Naive thymus-derived CD8-positive, alpha-beta T cell (primary cell): ENCODE results near the gene LYSMD4. TPM values are rescaled to one million over a fixed set of nuclear protein-coding genes. Genes with fewer than 3 reads are reported as not detected.
A peak's percentile ranks its signal among the peaks of the same experiment; 100 is the strongest.
"Not testable (repeated sequence)": the region's sequence is repeated elsewhere in the genome, so short reads cannot be mapped to it uniquely, and the experiment has no call there.

Experiments
- ATAC-seq, 2 donors: fragments of 150-1000 bp; cut with Tn5 transposase in 1 of 2; sonication (Bioruptor Pico), chemical (Tn5 transposase) in 1 of 2; 1 replicate in 1 of 2; 2 replicates in 1 of 2; pipeline ENCODE4 v1.10.0; 2021; ENCODE audit warnings: mild to moderate bottlenecking in 2 of 2, moderate library complexity in 2 of 2
- POLR2A ChIA-PET: fragments of 350-600 bp; sonication (Branson Sonifier 250); formaldehyde crosslinking; loops from one replicate; lab custom pipeline; 2021; ENCODE audit warnings: antibody characterized with exemption; lab: Charles Lee
- DNase-seq, 10 donors: peaks; one replicate each; pipeline versions ENCODE4 v3.0.0 to v3.0.0-alpha.2; 2020 to 2022
- H3K27ac Mint-ChIP-seq, 10 donors: one replicate each; pipeline ENCODE4 v1.8.0; 2020 to 2022; ENCODE audit warnings: mild to moderate bottlenecking in 10 of 10, mixed read lengths in 10 of 10, moderate library complexity in 4 of 10, inconsistent platforms in 1 of 10
- H3K27me3 Mint-ChIP-seq, 5 donors: one replicate each; pipeline ENCODE4 v1.8.0; 2021 to 2022; ENCODE audit warnings: mixed read lengths in 5 of 5
- H3K36me3 Mint-ChIP-seq, 3 donors: one replicate each; pipeline ENCODE4 v1.8.0; 2020 to 2022; ENCODE audit warnings: mixed read lengths in 3 of 3, mild to moderate bottlenecking in 2 of 3, inconsistent platforms in 1 of 3
- H3K4me1 Mint-ChIP-seq, 4 donors: one replicate each; pipeline ENCODE4 v1.8.0; 2021 to 2022; ENCODE audit warnings: mixed read lengths in 4 of 4
- H3K4me3 Mint-ChIP-seq, 10 donors: one replicate each; pipeline ENCODE4 v1.8.0; 2020 to 2022; ENCODE audit warnings: mild to moderate bottlenecking in 10 of 10, mixed read lengths in 10 of 10, moderate library complexity in 6 of 10, inconsistent platforms in 1 of 10
- H3K9me3 Mint-ChIP-seq, 9 donors: one replicate each; pipeline ENCODE4 v1.8.0; 2020 to 2022; ENCODE audit warnings: mixed read lengths in 9 of 9, mild to moderate bottlenecking in 3 of 9, inconsistent platforms in 1 of 9, moderate library complexity in 1 of 9
- polyA plus RNA-seq, 3 donors: library from polyadenylated mRNA; unstranded; fragments of 300-500 nt; fragmentation: Illumina TruSeq; gene quantifications; one replicate each; pipeline ENCODE4 v1.2.3, GENCODE V29; 2021
- total RNA-seq, 8 experiments: library from RNA in 2 of 8; stranded (reverse) in 2 of 8; gene quantifications; one replicate each; pipeline ENCODE4 v1.2.3 and lab custom pipeline; 2021 to 2026

The LYSMD4 gene
- total RNA-seq (10 to 100 TPM; 14.5 to 17.4 TPM), polyA plus RNA-seq (1 to 10 TPM; 2.4 to 5.2 (median 3.8) TPM), total RNA-seq (lab: John Stamatoyannopoulos, UW) (14.5 to 37.8 (median 19.2) reads per million in 6 experiments)

DNA sequence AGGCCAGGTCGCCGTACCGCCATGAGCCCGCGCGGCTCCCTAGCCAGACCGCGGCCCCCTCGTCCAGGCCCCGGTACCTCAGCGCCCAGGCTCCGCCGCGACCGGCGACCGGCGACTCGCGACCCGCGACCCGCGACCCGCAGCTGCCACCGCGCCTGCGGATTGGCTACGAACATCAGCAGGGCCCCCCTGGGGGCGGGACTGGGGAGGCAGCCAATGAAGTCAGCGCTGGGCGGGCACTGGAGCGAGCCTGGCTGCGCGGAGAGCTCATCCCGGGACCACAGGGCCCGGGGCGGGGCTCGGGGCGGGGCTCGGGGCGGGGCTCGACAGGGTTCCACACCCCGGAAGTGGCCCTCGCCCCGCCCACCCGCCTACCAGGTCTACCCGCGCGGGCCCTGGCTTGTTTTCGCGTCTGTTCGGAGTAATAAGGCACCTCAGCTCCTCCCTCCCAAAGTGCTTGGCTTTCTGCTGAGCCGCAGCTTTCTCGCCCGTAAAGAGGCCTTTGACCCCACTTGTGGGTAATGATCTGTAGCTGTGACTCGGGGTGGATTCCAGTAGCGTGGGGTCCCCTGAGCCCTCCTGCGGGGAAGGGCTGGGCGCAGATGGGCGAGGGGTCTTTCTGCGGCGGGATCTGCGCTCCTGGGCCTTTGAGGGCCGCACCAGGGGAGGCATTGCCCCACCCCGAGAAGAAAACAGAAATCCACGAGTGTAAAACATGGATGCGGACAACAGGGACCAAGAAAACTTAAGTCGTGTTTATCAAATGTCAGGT is at the start of gene LYSMD4:
Gene LYSMD4 (minus strand): TSS at position 170 of the 772 bp plus-strand sequence. CDS start 1,438 bp downstream, outside the sequence.
- peaks cover 0 to 3% (median 0%) of the 10 kb centered on the region in 3 donors for H3K36me3 Mint-ChIP-seq
- ATAC-seq (peak; percentile 97 to 98), DNase-seq (peak; percentile 92 to 100 (median 97))
- H3K27ac Mint-ChIP-seq = peak within 1 kb of the TSS; percentile 89 to 97 (median 94)
- H3K4me1 Mint-ChIP-seq = peaks cover 7 to 23% (median 21%) of the 10 kb centered on the region in 4 donors
- H3K9me3 Mint-ChIP-seq = no peaks in the 10 kb centered on the region
- peak within 1 kb of the TSS; percentile 80 to 93 (median 88) for H3K4me3 Mint-ChIP-seq
- no peaks in the 10 kb centered on the region for H3K27me3 Mint-ChIP-seq
- POLR2A ChIA-PET = interaction anchor here (0.8 to 1.9 kb wide), 14 partner anchors 9 to 617 kb away, joined by 3 to 16 read pairs (median 4); partner anchors contain the start of genes LRRC28 and MEF2A

- POLR2A ChIA-PET, DNase-seq, H3K9me3 Mint-ChIP-seq, H3K4me1 Mint-ChIP-seq, H3K27ac Mint-ChIP-seq, H3K27me3 Mint-ChIP-seq, H3K4me3 Mint-ChIP-seq, H3K36me3 Mint-ChIP-seq, ATAC-seq: not testable (repeated sequence)
Measured at GRCh38 chr15:99782029-99782428, 48.8 kb upstream of the LYSMD4 start.

GRCh38 chr15:99777144-99777543 is 43.9 kb upstream of the LYSMD4 start:
- H3K9me3 Mint-ChIP-seq = peaks cover 0 to 8% (median 0%) of the 10 kb centered on the region in 9 donors
- H3K4me3 Mint-ChIP-seq = no peak overlapping the region
- no peak overlapping the region for H3K27ac Mint-ChIP-seq
- no peak for ATAC-seq
- POLR2A ChIA-PET = no interaction called here
- peaks cover 0 to 9% (median 2%) of the 10 kb centered on the region in 3 donors for H3K36me3 Mint-ChIP-seq
- H3K4me1 Mint-ChIP-seq = peaks cover 0 to 1% (median 0%) of the 10 kb centered on the region in 4 donors
- peaks cover 0 to 4% (median 0%) of the 10 kb centered on the region in 5 donors for H3K27me3 Mint-ChIP-seq
- no peak for DNase-seq

- Mint-ChIP-seq H3K36me3 (no peaks in the 10 kb centered on the region), H3K27me3 (peaks cover 0 to 2% (median 1%) of the 10 kb centered on the region in 5 donors), H3K4me3 (no peak overlapping the region), H3K27ac (no peak overlapping the region), H3K4me1 (peaks cover 0 to 2% (median 0%) of the 10 kb centered on the region in 4 donors), H3K9me3 (no peaks in the 10 kb centered on the region)
- POLR2A ChIA-PET = no interaction called here
- DNase-seq = no peak
- no peak for ATAC-seq
Measured at GRCh38 chr15:99764522-99764921, 31.3 kb upstream of the LYSMD4 start.

GRCh38 chr15:99763827-99764226 is 30.6 kb upstream of the LYSMD4 start:
- DNase-seq = no peak
- Mint-ChIP-seq H3K9me3 (no peaks in the 10 kb centered on the region), H3K27me3 (peaks cover 0 to 2% (median 1%) of the 10 kb centered on the region in 5 donors), H3K36me3 (no peaks in the 10 kb centered on the region), H3K27ac (no peak overlapping the region), H3K4me3 (no peak overlapping the region), H3K4me1 (peaks cover 0 to 2% (median 0%) of the 10 kb centered on the region in 4 donors)
- ATAC-seq = no peak
- POLR2A ChIA-PET = no interaction called here

DNA sequence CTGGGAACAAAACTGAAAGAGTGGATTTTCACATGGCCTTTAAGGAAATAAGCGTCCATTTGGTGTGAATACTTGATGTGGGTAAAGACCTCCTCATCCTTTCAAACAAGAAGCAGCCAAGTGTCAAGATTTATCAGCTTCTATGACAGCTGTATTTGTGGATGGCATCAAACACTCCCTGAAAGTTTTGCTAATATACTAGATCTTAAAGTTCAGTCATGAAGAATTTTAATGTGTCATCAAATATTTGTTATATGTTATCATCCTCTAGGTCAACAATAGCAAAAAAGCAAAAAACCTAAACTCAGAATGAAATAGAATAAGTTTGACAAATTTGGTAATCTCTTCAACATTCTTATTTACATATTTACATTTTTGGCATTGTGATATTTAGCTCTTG is 29.1 kb upstream of the LYSMD4 start:
- POLR2A ChIA-PET = no interaction called here
- Mint-ChIP-seq H3K9me3 (no peaks in the 10 kb centered on the region), H3K36me3 (no peaks in the 10 kb centered on the region)

DNA sequence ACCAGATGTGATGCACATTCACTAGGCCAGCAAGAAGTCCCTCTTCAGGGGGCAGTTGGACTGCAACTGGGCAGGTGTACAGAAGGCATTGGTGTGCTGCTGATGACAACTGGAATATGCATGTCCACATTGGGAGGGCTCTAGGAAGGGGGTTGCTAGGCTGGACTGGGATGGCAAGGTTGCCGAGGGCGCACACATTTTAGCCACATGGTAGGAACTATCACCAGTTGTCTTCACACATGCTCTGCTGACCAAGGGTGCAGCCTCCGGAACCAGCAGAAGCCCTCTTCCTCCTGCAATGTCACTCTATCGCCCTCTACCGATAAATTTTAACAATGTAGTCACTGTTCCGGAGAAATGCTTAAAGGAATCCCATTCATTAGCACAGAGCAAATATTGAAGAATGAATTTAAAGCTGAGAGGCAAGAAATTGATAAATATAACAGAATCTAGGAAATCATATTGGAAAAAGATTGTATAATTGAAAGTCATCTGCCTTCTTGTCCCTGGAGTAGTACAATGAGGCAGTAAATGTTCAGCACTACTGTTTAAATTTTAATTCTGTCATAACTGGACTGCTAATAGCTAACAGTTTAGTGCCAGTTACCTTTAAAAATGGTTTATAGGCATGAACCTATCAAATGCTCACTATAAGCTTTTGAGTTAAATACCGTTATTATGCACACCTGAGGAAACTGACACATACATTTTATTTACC is 22.6 kb upstream of the LYSMD4 start:
- H3K9me3 Mint-ChIP-seq = no peaks in the 10 kb centered on the region
- peak; percentile 76 to 91 for ATAC-seq

More for the DNA sequence above, 29.1 kb upstream of the LYSMD4 start:
- Mint-ChIP-seq H3K4me3 (no peak overlapping the region), H3K27me3 (peaks cover 0 to 2% (median 0%) of the 10 kb centered on the region in 5 donors), H3K4me1 (peaks cover 0 to 2% (median 0%) of the 10 kb centered on the region in 4 donors), H3K27ac (no peak overlapping the region)
- ATAC-seq = no peak
- DNase-seq = no peak

DNA sequence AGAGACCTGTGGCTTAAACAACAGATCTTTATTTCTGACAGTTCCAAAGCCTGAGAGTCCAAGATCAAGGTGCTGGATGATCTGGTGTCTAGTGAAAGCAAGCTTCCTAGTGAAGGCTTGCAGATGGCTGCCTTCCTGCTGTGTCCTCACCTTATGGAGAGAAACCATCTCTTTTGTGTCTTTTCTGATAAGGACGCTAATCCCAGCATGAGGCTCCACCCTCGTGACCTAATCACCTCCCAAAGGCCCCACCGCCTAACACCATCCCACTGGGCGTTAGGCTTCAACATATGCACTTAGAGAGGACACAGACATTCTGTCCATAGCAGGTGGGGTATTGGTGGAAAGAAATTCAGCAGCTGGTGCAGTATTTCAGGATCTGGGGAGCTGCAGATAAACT is 19.8 kb upstream of the LYSMD4 start:
- Mint-ChIP-seq H3K27ac (no peak overlapping the region), H3K4me1 (peaks cover 2 to 14% (median 4%) of the 10 kb centered on the region in 4 donors), H3K27me3 (no peaks in the 10 kb centered on the region), H3K4me3 (no peak overlapping the region), H3K9me3 (no peaks in the 10 kb centered on the region), H3K36me3 (no peaks in the 10 kb centered on the region)
- DNase-seq (no peak), ATAC-seq (no peak)
- POLR2A ChIA-PET = no interaction called here

More for the DNA sequence above, 22.6 kb upstream of the LYSMD4 start:
- H3K4me1 Mint-ChIP-seq = peaks cover 2 to 14% (median 4%) of the 10 kb centered on the region in 4 donors
- H3K27me3 Mint-ChIP-seq = no peaks in the 10 kb centered on the region
- DNase-seq = peak in 9 of 10 donors; percentile 6 to 72 (median 44)
- H3K27ac Mint-ChIP-seq = no peak overlapping the region
- no peaks in the 10 kb centered on the region for H3K36me3 Mint-ChIP-seq
- POLR2A ChIA-PET = interaction anchor here (1.2 kb wide), 1 partner anchor 23 kb away, joined by 3 read pairs; the partner anchor contains the start of gene LYSMD4
- H3K4me3 Mint-ChIP-seq = no peak overlapping the region

GRCh38 chr15:99752556-99752955 is 19.3 kb upstream of the LYSMD4 start:
- DNase-seq = no peak
- Mint-ChIP-seq H3K4me3 (no peak overlapping the region), H3K27me3 (no peaks in the 10 kb centered on the region), H3K9me3 (no peaks in the 10 kb centered on the region), H3K4me1 (peaks cover 2 to 14% (median 4%) of the 10 kb centered on the region in 4 donors), H3K27ac (no peak overlapping the region), H3K36me3 (no peaks in the 10 kb centered on the region)
- ATAC-seq = no peak
- POLR2A ChIA-PET = no interaction called here

DNA sequence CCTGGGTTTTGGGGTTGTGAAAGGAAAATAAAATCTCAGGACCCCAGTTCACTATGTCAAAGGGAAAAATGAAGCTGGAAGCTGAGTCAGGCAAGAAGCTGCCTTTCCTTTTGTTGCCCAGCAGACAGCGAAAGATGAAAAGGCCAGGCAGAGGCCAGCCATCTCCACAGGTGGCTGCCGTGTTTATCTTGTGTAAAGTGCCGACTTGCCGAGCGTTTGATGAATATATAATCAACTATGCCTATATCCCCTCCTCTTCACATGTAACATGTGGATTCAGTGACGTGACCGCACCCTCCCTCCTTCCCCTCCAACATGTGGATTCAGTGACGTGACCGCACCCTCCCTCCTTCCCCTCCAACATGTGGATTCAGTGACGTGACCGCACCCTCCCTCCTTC is 17.1 kb upstream of the LYSMD4 start:
- H3K4me3 Mint-ChIP-seq, POLR2A ChIA-PET, H3K27ac Mint-ChIP-seq, H3K27me3 Mint-ChIP-seq, H3K4me1 Mint-ChIP-seq, H3K36me3 Mint-ChIP-seq, ATAC-seq, H3K9me3 Mint-ChIP-seq, DNase-seq: not testable (repeated sequence)

DNA sequence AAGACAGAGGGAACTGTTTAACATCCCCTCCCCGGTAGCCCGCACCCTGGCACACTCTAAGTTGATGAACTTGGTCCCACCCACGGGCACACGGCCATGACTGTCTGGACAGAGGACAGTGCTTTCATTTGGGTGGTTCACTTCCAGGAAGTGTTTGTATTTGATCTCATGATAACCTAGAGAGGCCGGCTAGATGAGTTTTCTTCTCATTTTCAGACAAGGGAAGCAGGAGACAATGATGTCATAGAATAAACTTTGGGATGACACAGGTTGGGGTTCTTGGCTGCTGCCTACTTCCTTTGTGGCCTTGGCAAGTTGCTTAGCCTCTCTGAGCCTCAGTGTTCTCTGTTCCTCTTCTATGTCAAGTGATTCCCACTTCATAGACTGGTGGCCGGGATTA is 16.1 kb upstream of the LYSMD4 start:
- no peaks in the 10 kb centered on the region for H3K36me3 Mint-ChIP-seq
- peaks cover 0 to 1% (median 0%) of the 10 kb centered on the region in 4 donors for H3K4me1 Mint-ChIP-seq
- POLR2A ChIA-PET = no interaction called here
- ATAC-seq (no peak), DNase-seq (no peak)
- no peak overlapping the region for H3K4me3 Mint-ChIP-seq
- no peaks in the 10 kb centered on the region for H3K9me3 Mint-ChIP-seq
- peak overlapping the region in 1 of 10 donors; percentile 36 for H3K27ac Mint-ChIP-seq
- peaks cover 0 to 3% (median 0%) of the 10 kb centered on the region in 5 donors for H3K27me3 Mint-ChIP-seq

- Mint-ChIP-seq H3K27me3 (peaks cover 0 to 3% (median 0%) of the 10 kb centered on the region in 5 donors), H3K9me3 (no peaks in the 10 kb centered on the region), H3K36me3 (no peaks in the 10 kb centered on the region), H3K4me3 (no peak overlapping the region), H3K27ac (no peak overlapping the region), H3K4me1 (peaks cover 0 to 1% (median 0%) of the 10 kb centered on the region in 4 donors)
- ATAC-seq (no peak), DNase-seq (no peak)
- POLR2A ChIA-PET = no interaction called here
Measured at GRCh38 chr15:99745370-99746086, 12.3 kb upstream of the LYSMD4 start.
